ENCODE measurements around the gene CSMD2.

DNA sequence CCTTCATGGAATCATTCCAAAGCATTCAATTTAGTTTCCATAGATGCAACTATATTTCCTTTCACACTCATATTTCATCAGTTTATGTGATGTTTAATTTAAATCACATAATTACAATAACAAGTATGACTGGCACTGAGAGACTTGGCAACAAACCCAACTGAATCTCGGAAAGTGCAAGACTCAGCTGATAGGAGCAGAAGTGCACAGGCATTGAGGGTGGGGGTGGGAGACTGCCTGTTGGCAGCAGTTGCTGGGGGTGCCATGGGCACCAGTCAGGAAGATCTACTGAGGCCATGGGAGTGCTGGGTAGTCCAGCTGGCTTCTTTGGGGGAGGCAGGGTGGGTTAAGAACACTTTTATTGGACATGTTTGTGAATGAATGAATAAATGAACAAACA lies 311.6 kb downstream of the CSMD2 start:
- TF ChIP-seq CTCF (conservative IDR thresholded peaks at IDR 0.05; ENCODE audit: low read length) (no peak), EZH2phosphoT487 (IDR thresholded peaks at IDR 0.05; ENCODE audit: borderline replicate concordance, low read depth, low read length) (no peak)
